HG03457 (cell line): ENCODE measurements around the gene CD300A.
"Not testable (repeated sequence)": the region's sequence is repeated elsewhere in the genome, so short reads cannot be mapped to it uniquely, and the experiment has no call there.

ENCODE experiments used
- ATAC-seq: cut with Tn5 transposase; IDR thresholded peaks from one replicate; pipeline ENCODE4 v1.9.1; 2021; ENCODE audit warnings: moderate number of reproducible peaks; ENCODE audit not compliant: unreplicated experiment

The CD300A gene

GRCh38 chr17:74516561-74517328, 50.3 kb downstream of the CD300A start:
- no peak for ATAC-seq

GRCh38 chr17:74518413-74518981, 52.1 kb downstream of the CD300A start:
- not testable (repeated sequence) for ATAC-seq

DNA sequence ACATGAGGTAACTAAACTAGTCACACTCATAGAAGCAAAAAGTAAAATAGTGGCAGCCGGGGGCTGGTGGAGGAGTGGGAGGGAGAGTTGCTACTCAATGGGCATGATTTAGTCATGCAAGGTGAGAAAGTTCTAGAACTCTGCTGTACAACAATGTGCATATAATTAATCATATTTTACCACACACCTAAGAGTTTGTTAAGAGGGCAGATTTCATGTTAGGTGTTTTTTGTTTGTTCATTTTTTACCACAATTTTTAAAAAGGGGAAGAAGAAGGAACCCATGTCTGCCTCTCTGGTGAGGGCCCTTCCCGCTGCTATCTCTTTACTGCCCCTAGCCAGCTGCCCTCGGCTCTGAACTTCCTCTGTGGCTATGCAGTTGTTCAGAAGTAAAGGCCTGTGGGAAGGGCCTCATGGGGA, 53.6 kb downstream of the CD300A start:
- no peak for ATAC-seq

GRCh38 chr17:74520790-74521480, 54.5 kb downstream of the CD300A start:
- ATAC-seq, result no peak

DNA sequence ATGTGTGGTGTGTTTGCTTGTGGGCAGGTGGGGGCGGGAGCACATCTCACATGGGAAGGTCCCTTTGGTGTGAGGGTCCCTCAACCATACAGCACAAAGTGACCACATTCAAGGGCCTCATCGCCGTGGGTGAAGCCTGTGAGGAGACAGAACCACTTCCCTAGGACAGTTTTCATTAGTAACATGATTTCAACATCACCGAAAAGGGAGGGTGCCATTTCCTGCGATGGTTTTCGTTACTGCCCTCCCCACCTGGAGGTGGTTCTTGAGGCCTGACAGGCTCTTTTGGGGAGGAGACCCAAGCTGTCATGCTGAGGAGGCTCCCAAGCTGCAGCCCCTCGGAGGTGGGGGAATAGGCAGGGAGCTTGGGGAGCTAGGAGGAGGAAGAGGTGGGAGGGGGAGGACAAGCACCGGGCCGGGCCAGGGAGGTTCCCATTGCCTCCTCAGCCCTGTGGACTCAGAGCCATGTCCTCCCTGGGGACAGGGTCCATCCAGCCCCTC, 55.3 kb downstream of the CD300A start:
- no peak for ATAC-seq

DNA sequence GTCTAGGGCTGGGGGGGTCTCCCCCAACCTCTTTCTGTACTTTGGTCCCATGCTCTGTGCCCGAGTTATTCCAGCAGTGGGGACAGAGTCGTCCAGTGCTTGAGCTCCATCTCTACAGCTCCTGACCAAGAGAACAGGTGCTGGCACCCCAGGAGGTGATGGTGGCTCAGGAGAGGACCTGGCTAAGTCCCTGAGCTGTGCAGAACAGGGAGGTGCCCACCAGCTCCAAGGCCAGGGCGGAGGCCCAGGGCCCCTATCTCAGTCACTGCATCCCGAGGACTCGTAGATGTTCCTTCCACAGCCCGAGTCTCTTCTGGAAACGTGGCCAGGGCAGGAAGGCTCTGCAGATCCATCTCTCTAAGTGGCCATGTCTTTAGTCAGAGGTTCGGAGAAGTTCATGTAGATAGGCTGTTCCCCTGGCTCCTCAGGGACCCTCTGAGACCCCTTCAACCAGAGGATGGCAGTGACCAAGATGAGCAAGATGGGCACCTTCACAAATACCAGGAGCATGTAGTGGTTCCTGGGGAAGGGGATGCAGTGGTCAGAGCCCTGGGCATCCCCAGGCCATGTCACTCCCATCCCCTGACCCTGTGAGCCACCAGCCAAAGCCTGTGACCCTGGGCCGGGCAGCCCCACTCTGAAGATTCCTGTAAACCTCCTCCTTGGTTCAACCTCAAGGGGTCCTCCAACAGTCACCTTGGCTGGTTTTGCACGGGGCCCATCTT, 56.1 kb downstream of the CD300A start:
- ATAC-seq, result no peak

DNA sequence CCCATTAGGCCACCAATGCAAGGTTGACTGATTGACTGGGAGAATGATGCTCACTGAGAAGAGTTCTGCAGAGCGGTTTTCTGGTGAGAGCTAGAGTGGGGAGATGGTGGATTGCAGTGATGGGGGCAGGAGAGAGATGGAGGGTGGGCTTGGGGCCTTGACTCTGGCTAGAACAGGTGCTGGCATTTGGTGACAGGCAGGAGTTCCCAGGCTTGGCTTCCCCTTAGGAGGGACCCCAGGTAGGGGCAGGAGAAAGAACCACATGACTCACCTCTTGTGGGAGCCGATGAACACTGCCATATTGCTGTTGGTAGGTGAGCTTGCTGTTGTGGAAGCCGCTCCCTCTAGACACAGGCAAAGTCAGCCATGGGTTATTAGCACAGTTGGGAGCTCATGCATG, 56.9 kb downstream of the CD300A start:
- no peak for ATAC-seq

DNA sequence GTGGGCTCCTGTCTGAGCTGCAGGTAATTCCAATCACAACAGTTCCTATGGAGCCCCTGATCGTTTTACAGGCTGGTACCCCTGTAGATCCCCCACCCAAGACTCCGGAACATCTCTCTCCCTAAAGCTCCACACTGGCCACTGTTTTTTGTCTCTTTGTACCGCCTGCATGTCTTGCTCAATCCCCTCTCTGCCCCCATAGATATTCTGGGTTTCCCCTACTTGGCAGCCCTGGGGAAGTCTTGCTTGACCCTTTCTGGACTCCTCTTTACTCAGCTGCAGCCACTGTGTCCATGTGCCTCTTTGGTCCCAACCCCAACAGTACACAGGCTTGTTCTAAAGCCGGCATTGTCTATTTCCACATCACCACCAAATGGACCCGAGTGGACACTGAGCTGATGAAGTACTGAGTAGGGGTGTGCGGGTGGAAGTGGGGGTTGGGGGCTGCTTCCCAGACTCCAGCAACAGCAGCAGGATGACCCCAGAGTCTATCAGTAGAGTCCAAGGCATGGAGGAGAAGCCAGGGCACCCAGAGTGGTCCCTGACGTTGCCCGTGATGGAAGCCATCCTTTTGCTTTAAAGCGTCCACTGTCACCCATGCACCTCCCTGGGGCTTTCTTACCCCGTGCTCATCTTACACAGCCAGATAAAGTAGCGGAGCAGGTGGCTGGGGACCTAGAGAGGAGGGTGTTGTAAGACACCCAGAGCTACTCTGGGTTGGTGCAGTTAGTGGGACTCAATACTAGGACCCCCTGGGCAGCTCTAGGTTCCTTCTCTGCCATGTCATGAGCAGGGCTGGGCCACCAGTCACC, 58.4 kb downstream of the CD300A start:
- no peak for ATAC-seq

GRCh38 chr17:74525465-74525725, 59.0 kb downstream of the CD300A start:
- no peak for ATAC-seq

DNA sequence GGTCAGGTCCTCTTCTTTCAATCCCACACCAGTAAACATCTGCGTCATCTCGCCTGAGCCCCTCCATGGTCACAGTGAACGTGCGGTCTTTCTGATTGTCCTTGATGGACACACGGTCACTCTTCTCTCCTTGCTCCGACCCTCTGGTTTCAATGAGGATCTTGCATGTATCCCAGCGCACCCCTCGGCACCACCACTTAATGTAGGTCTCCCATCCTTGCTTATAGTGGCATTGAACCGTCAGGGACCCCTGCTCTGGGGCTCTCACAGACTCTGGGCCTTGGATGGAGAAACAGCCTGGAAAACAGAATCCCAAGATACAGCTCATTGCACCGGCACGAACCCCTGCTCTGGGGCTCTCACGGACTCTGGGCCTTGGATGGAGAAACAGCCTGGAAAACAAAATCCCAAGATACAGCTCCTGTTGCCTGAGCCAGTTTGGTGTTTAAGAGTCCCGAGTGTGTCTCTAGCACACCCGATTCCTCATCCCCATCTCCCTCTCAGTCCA, 59.4 kb downstream of the CD300A start:
- ATAC-seq, result no peak

DNA sequence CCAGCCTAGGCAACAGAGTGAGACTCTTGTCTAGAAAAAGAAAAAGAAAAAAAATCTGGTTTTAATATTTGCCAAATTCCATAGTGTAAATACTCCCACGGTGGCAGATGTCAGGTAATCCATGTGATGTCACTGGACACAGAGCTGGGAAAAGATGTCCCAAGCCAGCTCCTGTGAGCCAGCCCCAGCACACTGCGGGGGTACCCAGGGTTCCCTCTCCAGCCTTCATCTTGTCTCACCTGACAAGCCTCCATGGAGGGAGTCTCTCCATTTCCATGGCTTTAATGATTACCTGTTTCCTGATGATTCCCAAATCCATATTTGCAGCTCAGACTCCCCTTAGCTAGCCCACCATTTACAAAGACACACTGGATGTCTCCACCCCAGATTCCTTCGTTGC, 60.2 kb downstream of the CD300A start:
- ATAC-seq, result no peak

GRCh38 chr17:74527081-74527480, 60.6 kb downstream of the CD300A start:
- ATAC-seq, result no peak

GRCh38 chr17:74527756-74528155, 61.3 kb downstream of the CD300A start:
- ATAC-seq, result no peak

DNA sequence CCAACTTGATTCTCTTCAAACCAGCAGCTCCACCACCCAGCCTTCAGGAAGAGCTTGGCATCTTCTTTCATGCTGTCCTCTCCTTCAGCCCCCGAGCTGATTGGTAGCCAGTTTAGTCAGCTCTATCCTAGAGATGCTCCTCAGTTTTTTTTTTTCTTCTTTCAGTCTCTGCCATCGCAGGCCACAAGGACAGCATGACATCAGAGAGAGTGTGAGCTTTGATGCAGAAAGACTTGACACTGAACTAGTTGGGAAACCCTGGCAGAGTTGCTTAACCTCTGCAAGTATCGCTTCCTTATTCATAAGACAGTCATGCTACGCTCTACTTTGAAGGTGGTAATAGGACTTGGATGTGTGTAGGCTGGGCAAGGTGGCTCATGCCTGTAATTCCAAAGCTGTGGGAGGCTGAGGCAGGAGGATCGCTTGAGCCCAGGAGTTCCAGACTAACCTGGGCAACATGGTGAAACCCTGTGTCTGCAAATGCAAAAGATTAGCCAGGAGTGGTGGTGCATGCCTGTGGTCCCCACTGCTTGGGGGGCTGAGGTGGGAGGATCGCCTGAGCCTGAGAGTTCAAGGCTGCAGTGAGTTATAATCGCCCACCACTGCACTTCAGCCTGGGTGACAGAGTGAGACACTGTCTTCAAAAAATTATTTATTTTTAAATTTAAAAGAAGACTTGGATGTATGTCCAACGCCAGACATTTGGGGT, 62.2 kb downstream of the CD300A start:
- peak; percentile 69 for ATAC-seq

- no peak for ATAC-seq
Measured at GRCh38 chr17:74529243-74529642, 62.8 kb downstream of the CD300A start.

DNA sequence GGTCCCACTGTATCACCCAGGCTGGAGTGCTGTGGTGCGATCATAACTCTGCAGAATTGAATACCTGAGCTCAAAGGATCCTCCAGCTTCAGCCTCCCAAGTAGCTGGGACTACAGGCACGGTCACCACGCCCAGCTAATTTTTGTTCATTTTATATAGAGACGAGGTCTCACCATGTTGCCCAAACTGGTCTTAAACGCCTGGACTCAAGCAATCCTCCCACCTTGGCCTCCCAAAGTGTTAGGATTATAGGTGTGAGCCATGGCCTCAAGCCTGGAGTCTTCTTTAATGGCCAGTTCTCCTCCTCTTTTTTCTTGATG, 64.4 kb downstream of the CD300A start:
- ATAC-seq, result no peak

DNA sequence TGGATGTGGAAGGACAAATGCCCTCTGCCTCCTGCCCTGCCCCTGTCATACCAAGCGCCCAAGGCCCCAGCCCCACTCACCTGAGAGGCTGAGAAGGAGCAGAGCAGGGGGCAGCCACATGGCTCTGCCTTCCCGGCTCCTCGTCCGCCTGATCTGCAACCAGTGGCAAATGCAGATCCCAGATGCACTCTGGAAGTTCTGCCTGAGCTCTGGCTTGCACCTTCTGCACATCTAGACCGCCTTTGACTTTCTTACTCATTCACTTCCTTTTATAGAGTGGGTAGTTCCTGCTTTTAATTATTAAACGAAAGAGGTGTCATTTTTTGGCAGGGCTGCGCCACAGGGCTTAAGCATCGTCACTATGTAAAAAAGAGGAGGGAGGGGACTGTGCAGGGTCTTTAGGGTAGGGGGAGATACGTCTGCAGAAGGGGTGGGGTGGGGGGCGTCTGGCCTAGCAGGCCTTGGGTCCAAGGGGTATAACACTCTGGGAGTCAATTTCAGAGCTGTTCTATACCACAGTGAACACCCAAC, 64.9 kb downstream of the CD300A start, which contains the start of gene CD300LB:
Gene CD300LB, minus strand, starts transcription at position 245 of the 531 bp plus-strand sequence. Its CDS starts 125 bp downstream, at position 120.
- ATAC-seq, result no peak

- ATAC-seq, result no peak
Measured at GRCh38 chr17:74532115-74532514, 65.7 kb downstream of the CD300A start.
